Head of caudate nucleus (tissue), 42 donors: Measurements from ENCODE around the gene VPS26B.
"Not testable (repeated sequence)": the region's sequence is repeated elsewhere in the genome, so short reads cannot be mapped to it uniquely, and the experiment has no call there.

Experiments used
- DNase-seq, 42 donors: peaks; one replicate each; pipeline versions ENCODE4 v3.0.0 to v3.0.0-alpha.2; 2020 to 2021; ENCODE audit warnings: mixed read lengths in 7 of 42
- intact Hi-C: fragments of 100-400 bp; cut with DNase I; formaldehyde crosslinking; loops from one replicate; pipeline ENCODE4 v1.15.0; 2022

VPS26B gene

DNA sequence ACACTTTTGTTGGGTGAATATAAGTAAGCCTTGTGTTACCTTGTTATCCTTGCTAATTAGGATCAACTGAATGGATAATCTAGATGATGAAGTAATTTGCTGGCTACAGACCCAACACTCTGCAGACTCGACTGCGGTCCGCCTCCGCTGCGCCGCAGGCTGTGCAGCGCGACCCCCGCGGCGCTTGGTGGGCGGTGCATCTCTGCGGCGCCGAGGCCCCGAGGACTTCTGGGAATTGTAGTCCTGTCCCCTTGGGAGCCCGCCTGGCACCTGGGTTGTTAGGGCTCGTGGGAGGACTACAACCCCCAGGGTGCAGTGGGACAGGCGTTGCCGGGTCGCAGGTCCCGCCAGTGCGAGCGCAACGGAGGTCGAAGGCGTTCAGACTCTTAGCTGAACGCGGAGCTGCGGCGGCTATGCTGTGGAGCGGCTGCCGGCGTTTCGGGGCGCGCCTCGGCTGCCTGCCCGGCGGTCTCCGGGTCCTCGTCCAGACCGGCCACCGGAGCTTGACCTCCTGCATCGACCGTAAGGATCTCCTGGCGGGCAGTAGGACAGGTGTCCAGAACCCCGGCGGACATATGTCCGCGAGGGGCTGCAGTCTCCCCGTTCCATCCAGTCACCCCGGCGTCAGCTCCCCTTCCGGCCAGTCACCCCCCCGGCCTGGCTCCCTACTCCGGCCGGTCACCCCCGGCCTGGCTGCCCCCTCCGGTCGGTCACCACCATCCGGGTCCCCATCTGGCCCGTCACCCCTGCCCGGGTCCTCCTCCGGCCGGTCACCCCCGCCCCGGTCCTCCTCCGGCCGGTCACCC lies 28.9 kb downstream of the VPS26B start, which contains the start of the genes ACAD8 and THYN1:
ACAD8 (plus strand) TSS at position 381 of the 806 bp plus-strand sequence; CDS start at position 414, 33 bp downstream.
THYN1 (minus strand) TSS at position 165 of the 806 bp plus-strand sequence. CDS start 470 bp downstream, outside the sequence.
- peak; percentile 97 to 99 (median 98) for DNase-seq

DNA sequence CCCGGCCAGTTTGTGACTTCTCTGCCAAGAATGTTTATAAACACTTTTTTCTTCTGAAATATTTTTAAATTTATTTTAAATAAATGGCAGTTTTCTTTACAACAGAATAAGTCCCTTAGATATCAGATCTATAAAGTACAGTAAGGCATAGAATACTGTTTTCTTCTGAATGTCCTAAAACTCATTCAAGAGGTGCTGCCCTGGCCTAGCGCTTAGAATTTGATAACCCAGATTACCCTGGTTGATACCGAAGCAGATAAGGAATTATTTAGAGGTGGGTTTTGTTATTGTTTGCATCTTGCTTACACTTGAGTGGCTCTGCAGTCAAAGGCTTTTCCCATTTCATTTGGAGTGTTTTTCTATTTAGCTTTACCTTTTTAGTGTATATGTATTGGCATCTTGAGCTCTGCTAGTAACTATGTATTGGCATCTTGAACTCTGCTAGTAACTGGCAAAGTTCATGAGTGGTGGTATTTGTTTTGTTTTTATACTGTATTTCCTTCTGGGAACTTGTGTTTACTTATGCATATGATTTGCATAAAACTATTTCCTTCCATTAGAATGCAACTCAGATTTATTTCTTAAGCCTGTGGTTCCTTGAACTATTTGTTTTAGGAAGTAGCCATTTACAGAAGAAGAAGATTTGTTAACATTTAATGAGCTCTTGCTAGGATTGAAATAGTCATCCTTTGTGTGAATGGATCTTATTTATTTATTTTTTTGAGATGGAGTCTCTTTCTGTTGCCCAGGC lies 30.1 kb downstream of the VPS26B start:
- DNase-seq = no peak
- intact Hi-C loops = no loop called here

More for the DNA sequence above, 28.9 kb downstream of the VPS26B start, which contains the start of the genes ACAD8 and THYN1:
- intact Hi-C loops = no loop called here

DNA sequence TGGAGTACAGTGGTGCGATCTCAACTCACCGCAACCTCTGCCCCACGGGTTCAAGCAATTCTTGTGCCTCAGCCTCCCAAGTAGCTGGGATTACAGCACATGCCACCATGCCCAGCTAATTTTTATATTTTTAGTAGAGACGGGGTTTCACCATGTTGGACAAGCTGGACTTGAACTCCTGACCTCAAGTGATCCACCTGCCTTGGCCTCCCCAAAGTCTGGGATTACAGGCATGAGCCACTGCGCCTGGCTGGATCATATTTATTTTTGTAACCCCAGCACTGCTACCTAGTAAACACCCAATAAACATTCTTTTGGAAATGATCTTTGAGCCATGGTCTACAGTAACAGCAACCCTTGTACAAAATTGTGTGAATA lies 30.7 kb downstream of the VPS26B start:
- DNase-seq, intact Hi-C loops: not testable (repeated sequence)

DNA sequence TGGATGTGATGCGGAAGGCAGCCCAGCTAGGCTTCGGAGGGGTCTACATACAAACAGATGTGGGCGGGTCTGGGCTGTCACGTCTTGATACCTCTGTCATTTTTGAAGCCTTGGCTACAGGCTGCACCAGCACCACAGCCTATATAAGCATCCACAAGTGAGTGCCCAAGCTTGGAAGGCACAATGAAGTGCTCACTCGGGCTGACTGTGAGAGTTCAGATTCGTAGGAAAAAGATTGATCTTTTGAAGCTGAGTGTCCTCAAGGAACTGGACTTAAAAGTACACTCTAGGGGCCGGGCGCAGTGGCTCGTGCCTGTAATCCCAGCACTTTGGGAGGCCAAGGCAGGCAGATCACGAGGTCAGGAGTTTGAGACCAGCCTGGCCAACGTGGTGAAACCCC lies 32.6 kb downstream of the VPS26B start:
- intact Hi-C loops = no loop called here
- peak in 1 of 42 donors; percentile 13 for DNase-seq

DNA sequence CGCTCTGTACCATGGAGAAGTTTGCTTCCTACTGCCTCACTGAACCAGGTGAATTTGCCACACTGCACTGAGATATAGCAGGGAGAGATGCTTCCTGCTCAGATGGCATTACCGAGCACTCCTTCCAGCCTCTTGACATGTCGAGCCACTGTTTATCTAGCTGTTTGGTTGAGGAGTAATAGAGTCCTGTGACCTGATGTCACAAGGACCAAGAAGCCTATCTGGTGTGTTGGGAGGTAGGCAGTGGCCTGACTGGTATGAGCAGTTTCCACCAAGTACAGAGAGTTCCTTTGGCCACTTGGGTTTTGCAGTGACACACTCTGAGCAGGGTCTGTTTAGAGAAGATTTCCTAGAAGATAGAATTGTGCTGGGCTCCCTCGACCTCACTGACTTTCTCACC lies 34.1 kb downstream of the VPS26B start:
- intact Hi-C loops = no loop called here
- no peak for DNase-seq

DNA sequence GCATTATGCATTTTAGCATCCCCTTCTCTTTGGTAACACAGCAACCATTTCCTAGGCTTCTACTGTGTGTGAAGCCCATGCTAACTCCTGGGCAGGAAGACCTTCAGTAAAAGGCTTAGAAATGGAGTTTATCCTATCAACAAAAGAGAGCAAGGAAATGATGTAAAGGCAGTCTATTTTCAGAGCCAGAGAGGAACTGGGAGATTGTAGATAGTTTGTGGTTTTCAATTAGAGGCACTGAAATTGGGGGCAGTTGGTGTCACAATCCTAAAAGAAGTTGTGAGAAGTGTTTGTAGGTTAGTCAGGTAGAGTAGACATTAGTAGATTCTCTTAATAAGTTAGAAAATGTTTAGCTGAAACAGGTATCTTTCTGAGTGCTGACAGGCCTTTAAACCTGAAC lies 36.0 kb downstream of the VPS26B start:
- DNase-seq = no peak
- intact Hi-C loops = no loop called here

DNA sequence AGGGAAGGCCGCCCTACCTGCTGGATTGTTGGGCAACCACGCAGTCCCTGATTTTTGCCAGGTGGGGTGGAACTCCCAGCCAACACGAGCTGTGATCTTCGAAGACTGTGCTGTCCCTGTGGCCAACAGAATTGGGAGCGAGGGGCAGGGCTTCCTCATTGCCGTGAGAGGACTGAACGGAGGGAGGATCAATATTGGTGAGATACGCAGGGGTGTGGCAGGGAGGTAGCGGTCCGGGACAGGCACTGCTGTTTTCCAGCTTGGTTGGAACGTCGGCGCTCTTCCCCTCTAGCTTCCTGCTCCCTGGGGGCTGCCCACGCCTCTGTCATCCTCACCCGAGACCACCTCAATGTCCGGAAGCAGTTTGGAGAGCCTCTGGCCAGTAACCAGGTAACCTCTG lies 36.5 kb downstream of the VPS26B start:
- peak in 1 of 42 donors; percentile 34 for DNase-seq
- intact Hi-C loops = no loop called here

DNA sequence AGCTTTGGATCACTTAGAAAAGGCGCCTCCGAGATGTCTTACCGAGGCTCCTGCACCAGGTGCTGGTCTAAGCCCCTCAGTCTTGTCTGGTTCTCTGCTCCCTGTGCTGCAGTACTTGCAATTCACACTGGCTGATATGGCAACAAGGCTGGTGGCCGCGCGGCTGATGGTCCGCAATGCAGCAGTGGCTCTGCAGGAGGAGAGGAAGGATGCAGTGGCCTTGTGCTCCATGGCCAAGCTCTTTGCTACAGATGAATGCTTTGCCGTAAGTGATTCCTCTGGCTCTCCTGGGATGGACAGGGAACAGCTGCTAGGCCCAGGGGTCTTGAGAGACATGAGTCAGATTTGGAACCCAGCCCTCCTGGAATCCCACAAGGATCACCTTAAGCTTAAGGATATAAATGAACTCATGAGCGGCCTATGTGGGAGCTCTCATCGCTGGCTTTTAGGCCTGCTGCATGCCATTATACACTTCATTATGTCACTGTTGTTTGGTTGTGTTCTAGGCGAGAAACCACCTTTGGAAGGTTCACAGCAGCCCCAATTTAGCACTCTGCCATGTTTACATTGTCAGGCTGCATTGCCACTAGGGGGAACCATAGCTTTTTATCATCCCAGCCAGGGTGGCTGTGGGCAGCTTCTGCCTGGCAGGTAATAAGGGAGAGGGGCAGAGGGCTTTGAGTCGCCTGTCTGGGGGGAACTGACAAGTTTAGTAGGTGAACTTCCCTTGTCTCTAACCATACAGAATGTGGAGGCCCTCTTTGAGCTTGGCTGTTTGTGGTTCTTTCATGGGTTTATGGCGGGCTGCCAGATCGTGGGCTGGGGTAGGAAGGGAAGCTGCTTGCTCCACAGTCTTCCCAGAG lies 37.4 kb downstream of the VPS26B start:
- intact Hi-C loops = no loop called here
- DNase-seq = peak in 5 of 42 donors; percentile 9 to 33 (median 32)

DNA sequence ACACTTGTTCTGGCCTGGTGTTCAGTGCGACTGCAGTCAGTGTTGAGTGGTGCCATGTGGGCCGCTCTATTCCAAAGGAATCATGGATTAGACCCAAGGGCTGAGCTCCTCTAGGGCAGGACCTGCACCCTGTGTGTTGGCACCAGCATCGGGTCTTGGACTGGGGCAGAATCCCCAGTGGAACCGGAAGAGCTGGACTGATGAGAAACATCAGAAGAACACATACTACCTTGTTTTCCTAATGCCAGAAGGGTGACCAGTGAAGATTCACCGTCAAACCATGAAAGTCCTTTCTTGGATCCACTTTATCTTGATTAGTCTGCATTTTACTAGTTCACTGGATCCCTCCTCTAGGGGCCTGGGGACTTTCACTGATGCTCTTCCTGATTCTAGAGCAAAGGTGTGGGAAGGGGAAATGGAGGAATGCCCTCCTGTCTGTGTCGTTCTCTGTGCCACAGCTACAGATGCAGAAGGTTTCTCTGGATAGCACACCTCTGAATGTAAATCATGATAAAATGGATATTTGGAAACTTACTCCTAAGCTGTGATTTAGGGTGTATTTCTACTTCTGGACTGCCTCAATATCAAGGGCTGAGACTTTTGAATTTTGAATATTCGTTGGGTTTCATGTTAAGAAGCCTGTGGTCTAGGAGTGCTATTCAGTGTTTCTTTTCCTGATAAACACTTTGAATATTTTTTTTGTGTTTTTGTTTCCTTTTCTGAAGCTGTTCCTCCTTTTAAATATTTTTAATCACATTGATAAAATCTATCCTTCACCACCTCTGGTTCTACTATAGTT lies 40.7 kb downstream of the VPS26B start:
- DNase-seq = no peak
- intact Hi-C loops = no loop called here

DNA sequence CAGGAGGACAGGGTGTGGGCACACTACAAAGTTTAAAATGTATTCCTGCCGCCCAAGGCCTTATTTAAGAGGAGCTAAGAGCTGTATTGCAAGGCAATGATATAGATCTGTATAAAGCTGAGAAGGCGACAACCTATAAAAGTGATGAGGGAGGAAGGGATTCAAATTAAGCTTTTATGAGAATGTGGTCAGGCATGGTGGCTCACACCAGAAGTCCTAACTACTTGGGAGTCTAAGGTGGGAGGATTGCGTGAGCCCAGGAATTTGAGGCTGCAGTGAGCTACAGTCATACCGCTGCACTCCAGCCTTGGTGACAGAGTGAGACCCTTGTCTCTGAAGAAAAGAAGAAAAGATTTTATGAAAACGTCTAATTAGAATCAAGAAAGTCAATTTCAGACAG lies 42.0 kb downstream of the VPS26B start:
- intact Hi-C loops = no loop called here
- DNase-seq = no peak

DNA sequence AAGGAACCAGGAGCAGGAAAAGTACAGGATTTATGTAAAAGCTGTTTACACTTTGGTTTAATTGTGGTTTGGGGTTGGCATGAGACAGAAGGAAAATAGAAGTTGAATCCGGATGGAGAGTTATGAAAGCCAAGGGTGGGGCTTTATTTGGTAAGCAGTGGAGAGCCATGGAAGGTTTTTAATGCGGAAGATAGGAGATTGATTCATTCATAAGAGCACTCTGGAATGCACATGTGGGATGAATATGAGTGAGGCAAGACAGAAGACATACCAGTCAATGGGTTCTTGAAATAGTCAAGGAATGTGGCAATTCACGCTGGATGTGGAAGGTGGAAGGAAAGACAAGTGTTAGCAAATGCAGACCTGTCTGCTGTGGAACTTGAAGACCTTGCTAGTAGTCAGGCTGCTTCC lies 42.4 kb downstream of the VPS26B start:
- intact Hi-C loops = no loop called here
- DNase-seq = no peak

DNA sequence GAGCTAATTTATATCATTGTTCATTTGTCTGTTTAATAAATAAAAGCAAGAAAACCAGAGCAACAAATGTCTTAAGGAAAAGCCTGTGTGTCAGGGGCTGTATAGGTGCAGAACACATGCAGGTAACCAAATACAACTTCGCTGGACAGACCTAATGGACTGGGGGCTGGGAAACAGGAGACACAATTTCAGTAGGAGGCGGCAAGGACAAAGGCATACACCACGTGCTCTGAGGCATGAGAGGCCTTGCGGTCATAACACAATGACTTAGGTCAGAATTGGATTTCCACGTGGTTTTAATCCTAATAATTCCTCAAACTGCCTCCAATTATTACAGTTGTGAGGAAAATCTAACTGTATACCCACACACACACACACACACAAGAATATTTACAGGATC lies 43.0 kb downstream of the VPS26B start:
- DNase-seq = no peak
- intact Hi-C loops = no loop called here

DNA sequence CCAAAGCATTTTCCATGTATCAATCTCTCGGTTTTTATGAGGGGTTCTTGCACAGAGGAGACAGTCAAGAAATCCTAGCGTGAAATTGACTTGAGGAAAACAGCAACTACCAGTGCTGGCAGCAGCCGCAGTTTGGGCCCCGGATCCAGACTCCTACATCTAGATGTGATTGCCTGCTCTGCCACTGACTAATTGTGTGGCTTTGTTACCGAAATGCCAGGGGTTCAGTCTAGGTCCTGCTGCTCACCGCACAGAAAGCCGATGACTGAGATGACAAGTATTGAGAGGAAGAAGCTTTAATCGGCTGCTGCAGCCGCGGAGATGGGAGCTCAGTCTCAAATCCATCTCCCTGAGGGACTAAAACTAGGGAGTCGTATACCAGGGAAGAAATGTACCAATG lies 43.5 kb downstream of the VPS26B start:
- intact Hi-C loops = no loop called here
- DNase-seq = no peak

DNA sequence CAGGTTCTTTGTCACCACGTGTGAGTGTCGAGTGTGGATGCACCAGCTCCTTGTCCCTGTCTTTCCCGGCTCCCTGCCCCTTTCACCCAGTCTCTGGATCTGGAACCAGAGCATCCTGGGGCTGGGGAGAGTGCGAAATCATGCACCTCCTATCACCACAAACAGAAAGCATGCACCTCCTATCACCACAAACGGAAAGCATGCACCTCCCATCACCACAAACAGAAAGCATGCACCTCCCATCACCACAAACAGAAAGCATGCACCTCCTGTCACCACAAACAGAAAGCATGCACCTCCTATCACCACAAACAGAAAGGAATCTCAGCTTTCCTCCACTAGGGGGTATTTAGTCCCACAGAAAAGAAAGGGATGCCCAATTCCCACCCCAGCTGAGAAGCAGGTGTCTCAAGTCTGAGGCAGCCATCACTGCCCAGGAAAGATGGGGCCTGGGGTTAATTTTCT lies 45.8 kb downstream of the VPS26B start:
- intact Hi-C loops = no loop called here
- no peak for DNase-seq

DNA sequence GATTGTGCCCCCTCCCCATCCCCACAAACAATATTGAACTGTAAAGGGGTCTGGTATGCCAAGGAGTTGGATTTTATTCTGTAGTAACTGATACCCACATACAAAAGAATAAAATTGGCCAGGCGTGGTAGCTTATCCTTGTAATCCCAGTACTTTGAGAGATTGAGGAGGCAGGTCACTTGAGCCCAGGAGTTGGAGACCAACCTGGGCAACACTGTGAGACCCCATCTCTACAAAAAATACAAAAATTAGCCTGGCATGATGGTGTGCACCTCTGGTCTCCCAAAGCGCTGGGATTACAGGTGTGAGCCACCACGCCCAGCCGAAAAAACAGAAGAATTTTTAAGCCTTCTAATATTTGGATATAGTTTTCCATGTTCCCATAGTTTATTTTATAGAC lies 47.5 kb downstream of the VPS26B start:
- intact Hi-C loops = no loop called here
- DNase-seq = no peak

DNA sequence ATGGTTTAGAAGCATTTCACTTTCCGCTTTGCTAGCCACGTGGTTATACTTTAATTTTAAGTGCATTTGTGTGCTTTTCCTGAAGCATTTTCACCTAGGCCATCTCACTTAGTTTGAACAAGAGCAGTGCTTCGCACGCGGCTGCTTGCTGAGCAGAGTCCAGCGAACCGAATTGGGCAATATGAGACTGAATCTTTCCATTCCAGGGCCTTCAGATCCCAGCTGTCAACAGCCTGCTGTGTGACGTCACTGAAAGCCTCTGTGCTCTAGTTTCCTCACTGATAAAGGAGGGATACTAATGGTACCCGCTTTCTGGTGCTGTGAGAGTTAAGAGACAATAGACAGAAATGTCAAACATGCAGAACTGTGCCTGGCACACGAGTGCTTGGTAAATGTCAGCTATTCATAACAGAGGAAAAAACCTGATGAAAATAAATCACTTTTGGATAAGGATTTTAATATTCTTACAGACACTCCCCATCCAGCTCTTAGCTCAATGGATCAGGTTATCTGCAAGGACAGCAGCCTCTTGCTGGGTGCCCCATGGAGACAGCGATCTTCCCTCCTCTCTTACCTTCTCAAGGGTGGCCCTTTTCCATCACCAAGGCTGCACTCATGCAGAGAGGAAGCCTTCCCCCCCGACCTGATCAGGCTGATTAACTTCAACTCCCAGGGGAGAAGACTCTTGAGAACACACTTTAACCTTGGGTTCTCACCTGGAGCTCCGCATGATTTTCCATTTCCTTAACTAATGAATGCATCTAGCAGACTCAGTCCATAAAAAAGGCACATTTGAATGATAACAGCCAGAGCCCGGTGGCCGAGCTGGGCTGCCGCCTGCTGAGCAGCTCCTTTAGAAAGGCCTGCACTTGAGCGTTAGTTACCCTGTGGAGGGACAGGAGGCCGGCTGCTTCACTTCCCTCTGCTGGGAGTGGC lies 48.2 kb downstream of the VPS26B start:
- peak in 2 of 42 donors; percentile 5 to 24 for DNase-seq
- intact Hi-C loops = no loop called here

DNA sequence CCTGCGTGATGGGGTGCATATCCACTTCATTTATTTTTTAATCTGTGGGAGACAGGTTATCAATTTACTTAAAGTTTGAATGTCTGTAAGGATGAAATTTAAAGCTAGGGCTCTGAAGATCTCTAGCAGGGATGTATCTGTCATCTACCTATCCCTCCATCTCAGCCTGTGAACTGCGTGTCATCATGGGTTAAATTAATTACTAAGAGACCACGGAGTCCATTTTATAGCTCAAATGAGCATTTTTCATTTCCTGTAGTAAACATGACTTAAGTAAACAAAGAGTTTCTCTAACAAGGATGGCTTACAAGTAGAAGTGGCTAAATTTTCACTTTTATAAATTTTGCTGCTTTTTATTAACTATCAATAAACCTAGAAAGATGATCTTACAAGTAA lies 48.8 kb downstream of the VPS26B start:
- no peak for DNase-seq
- intact Hi-C loops = no loop called here
